ENCODE measurements around the gene OPTC.
"Not testable (repeated sequence)": the region's sequence is repeated elsewhere in the genome, so short reads cannot be mapped to it uniquely, and the experiment has no call there.

Gene OPTC

GRCh38 chr1:203511930-203512329 lies 18.0 kb downstream of the OPTC start:
- Mint-ChIP-seq H3K27me3 (no peaks in the 10 kb centered on the region), H3K27ac (no peak overlapping the region), H3K9me3 (ENCODE audit: low read depth) (no peaks in the 10 kb centered on the region), H3K36me3 (no peaks in the 10 kb centered on the region), H3K4me1 (ENCODE audit: low read depth) (peaks cover 26% of the 10 kb centered on the region), H3K4me3 (no peak overlapping the region)

DNA sequence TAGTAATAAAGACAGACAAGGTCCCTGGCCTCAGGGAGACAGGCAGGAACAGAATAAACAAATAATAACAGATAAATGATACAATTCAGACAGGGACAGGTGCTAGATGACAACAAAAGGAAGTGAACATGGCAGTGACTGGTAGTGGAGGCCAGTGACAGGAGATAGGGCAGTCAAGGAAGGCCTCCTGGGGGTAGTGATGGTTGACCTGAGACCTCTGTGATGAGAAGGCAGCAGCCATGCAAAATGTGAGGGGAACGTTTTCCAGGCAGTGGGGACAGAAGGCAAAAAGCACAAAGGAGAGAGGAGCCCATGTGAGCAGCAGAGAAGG lies 18.5 kb downstream of the OPTC start:
- peaks cover 26% of the 10 kb centered on the region for H3K4me1 Mint-ChIP-seq (ENCODE audit: low read depth)
- H3K27me3 Mint-ChIP-seq = no peaks in the 10 kb centered on the region
- no peaks in the 10 kb centered on the region for H3K9me3 Mint-ChIP-seq (ENCODE audit: low read depth)
- H3K27ac Mint-ChIP-seq = no peak overlapping the region
- H3K4me3 Mint-ChIP-seq = no peak overlapping the region
- no peaks in the 10 kb centered on the region for H3K36me3 Mint-ChIP-seq

GRCh38 chr1:203512848-203513584 lies 19.1 kb downstream of the OPTC start:
- Mint-ChIP-seq H3K4me3 (peak overlapping the region; percentile 38), H3K27me3 (no peaks in the 10 kb centered on the region), H3K27ac (peak overlapping the region; percentile 72), H3K36me3 (no peaks in the 10 kb centered on the region), H3K4me1 (ENCODE audit: low read depth) (peaks cover 26% of the 10 kb centered on the region), H3K9me3 (ENCODE audit: low read depth) (no peaks in the 10 kb centered on the region)

GRCh38 chr1:203513585-203514031 lies 19.7 kb downstream of the OPTC start:
- H3K4me1 Mint-ChIP-seq (ENCODE audit: low read depth) = peaks cover 26% of the 10 kb centered on the region
- H3K36me3 Mint-ChIP-seq = no peaks in the 10 kb centered on the region
- no peaks in the 10 kb centered on the region for H3K27me3 Mint-ChIP-seq
- H3K4me3 Mint-ChIP-seq = peak overlapping the region; percentile 38
- no peaks in the 10 kb centered on the region for H3K9me3 Mint-ChIP-seq (ENCODE audit: low read depth)
- peak overlapping the region; percentile 72 for H3K27ac Mint-ChIP-seq

- no peak overlapping the region for H3K4me3 Mint-ChIP-seq
- H3K27me3 Mint-ChIP-seq = no peaks in the 10 kb centered on the region
- no peaks in the 10 kb centered on the region for H3K36me3 Mint-ChIP-seq
- H3K9me3 Mint-ChIP-seq (ENCODE audit: low read depth) = no peaks in the 10 kb centered on the region
- no peak overlapping the region for H3K27ac Mint-ChIP-seq
- H3K4me1 Mint-ChIP-seq (ENCODE audit: low read depth) = peaks cover 26% of the 10 kb centered on the region
Observed at GRCh38 chr1:203516184-203516583, 22.2 kb downstream of the OPTC start.

DNA sequence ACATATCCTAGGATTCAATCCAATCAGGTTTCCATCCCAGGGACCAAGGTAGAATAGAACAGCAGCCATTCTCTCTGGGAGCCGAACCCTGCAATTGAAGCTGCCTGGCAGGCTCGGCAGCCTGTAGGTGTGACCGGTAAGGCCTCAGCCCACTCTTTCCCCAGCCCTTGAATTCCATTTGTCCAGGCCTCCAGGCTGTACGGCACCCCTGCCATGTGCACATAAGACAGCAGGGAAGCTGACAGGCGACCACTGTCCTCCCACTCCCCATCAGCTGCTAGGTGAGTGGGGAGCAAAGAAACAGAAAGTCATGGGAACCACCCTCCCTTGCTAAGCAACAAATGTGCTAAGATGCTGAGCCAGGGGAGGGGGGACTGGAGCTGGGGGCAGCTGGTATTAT lies 23.0 kb downstream of the OPTC start:
- Mint-ChIP-seq H3K9me3 (ENCODE audit: low read depth) (no peaks in the 10 kb centered on the region), H3K36me3 (no peaks in the 10 kb centered on the region), H3K27ac (no peak overlapping the region)

GRCh38 chr1:203517426-203518110 lies 23.6 kb downstream of the OPTC start:
- no peak overlapping the region for H3K27ac Mint-ChIP-seq
- H3K36me3 Mint-ChIP-seq = no peaks in the 10 kb centered on the region
- no peak overlapping the region for H3K4me3 Mint-ChIP-seq
- H3K27me3 Mint-ChIP-seq = no peaks in the 10 kb centered on the region
- H3K9me3 Mint-ChIP-seq (ENCODE audit: low read depth) = no peaks in the 10 kb centered on the region
- H3K4me1 Mint-ChIP-seq (ENCODE audit: low read depth) = peaks cover 20% of the 10 kb centered on the region

More for the DNA sequence above, 23.0 kb downstream of the OPTC start:
- Mint-ChIP-seq H3K4me3 (no peak overlapping the region), H3K27me3 (no peaks in the 10 kb centered on the region), H3K4me1 (ENCODE audit: low read depth) (peaks cover 25% of the 10 kb centered on the region)

GRCh38 chr1:203518139-203518538 lies 24.2 kb downstream of the OPTC start:
- not testable (repeated sequence) for H3K27me3 Mint-ChIP-seq; H3K4me3 Mint-ChIP-seq; H3K36me3 Mint-ChIP-seq; H3K27ac Mint-ChIP-seq; H3K9me3 Mint-ChIP-seq (ENCODE audit: low read depth)
- H3K4me1 Mint-ChIP-seq (ENCODE audit: low read depth) = peaks cover 15% of the 10 kb centered on the region

DNA sequence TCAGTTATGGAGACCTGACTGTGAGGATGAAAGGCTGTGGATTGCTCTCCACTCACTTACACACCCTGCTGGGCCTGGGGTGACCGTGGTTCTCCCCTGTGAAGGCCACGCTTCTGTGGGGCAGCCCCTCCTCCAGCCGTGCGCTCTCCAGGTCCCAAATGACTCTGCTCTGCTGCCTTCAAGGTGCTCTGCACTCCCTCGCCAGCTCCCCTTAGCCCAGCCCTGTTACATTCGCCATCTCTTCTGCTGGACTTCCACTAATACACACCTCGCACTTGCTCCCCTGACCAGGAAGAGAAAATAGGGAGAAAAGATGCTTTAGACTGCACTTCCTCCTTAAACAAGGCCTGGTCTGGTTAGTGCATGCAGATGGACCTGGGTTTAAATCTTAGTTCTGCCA lies 24.6 kb downstream of the OPTC start:
- Mint-ChIP-seq H3K36me3 (no peaks in the 10 kb centered on the region), H3K9me3 (ENCODE audit: low read depth) (no peaks in the 10 kb centered on the region), H3K27me3 (no peaks in the 10 kb centered on the region), H3K4me1 (ENCODE audit: low read depth) (peaks cover 11% of the 10 kb centered on the region), H3K4me3 (no peak overlapping the region), H3K27ac (no peak overlapping the region)

GRCh38 chr1:203519053-203519840 lies 25.3 kb downstream of the OPTC start:
- Mint-ChIP-seq H3K27me3 (no peaks in the 10 kb centered on the region), H3K4me1 (ENCODE audit: low read depth) (peaks cover 4% of the 10 kb centered on the region)

DNA sequence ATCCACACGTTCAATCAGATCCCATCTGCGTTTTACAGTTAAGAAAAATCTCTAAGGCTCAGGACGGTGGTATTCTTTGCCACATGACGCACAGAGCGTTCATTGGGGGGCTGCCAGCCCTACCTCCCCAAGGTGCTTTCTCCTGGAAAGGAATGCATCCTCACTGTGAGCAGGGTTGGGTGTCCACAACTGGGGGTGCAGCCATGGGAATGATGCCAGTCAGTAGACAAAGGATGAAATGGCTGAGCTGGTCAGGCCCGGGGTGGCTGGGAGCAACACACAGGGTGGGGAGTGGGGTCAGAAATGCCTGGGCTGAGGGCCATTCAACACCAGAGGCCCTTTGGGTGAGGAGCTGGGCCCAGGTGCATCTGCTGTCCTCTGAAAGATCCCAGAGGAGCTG lies 25.9 kb downstream of the OPTC start:
- H3K4me3 Mint-ChIP-seq = no peak overlapping the region
- H3K36me3 Mint-ChIP-seq = no peaks in the 10 kb centered on the region
- no peak overlapping the region for H3K27ac Mint-ChIP-seq
- H3K9me3 Mint-ChIP-seq (ENCODE audit: low read depth) = no peaks in the 10 kb centered on the region
- H3K27me3 Mint-ChIP-seq = no peaks in the 10 kb centered on the region
- H3K4me1 Mint-ChIP-seq (ENCODE audit: low read depth) = no peaks in the 10 kb centered on the region

More at GRCh38 chr1:203519053-203519840, 25.3 kb downstream of the OPTC start:
- no peak overlapping the region for H3K27ac Mint-ChIP-seq
- H3K4me3 Mint-ChIP-seq = no peak overlapping the region
- no peaks in the 10 kb centered on the region for H3K9me3 Mint-ChIP-seq (ENCODE audit: low read depth)
- no peaks in the 10 kb centered on the region for H3K36me3 Mint-ChIP-seq

GRCh38 chr1:203520315-203520714 lies 26.4 kb downstream of the OPTC start:
- Mint-ChIP-seq H3K27ac (no peak overlapping the region), H3K4me1 (ENCODE audit: low read depth) (no peaks in the 10 kb centered on the region), H3K4me3 (no peak overlapping the region), H3K36me3 (no peaks in the 10 kb centered on the region), H3K27me3 (no peaks in the 10 kb centered on the region), H3K9me3 (ENCODE audit: low read depth) (no peaks in the 10 kb centered on the region)

DNA sequence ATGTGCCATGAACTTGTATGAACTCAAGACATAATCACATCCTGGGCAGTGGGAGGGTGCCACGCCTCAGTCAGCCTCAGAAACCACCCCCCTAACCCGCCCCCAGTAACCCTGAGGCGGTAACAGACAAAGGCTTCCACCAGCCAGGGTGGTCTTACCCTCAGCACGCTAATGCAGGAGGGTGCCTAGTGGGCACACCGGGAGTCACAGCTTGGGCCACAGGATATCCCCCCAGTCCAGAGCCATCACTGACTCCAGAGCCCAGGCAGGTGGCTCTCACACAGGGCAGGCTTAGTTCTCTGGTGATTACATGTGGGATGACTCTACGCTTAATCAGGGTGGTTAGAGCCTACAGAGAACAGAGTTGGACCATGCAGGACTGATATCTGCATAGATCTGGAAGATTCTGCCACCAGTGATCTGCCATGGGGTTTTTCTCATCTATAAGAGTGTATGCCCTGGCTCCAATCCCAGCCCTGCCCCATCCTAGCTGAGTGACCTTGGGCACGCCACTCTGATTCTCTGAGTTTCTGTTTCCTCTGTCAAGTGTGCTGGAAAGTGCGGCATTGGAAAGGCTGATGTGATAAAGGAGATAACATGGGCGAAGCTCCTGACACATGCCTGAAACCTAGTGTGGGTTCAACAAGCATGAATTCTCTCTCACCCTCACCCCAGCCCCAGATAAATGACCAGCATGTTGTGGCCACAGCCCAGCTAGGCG lies 27.3 kb downstream of the OPTC start:
- Mint-ChIP-seq H3K4me1 (ENCODE audit: low read depth) (no peaks in the 10 kb centered on the region), H3K27ac (no peak overlapping the region), H3K9me3 (ENCODE audit: low read depth) (no peaks in the 10 kb centered on the region), H3K36me3 (no peaks in the 10 kb centered on the region), H3K4me3 (no peak overlapping the region), H3K27me3 (no peaks in the 10 kb centered on the region)

DNA sequence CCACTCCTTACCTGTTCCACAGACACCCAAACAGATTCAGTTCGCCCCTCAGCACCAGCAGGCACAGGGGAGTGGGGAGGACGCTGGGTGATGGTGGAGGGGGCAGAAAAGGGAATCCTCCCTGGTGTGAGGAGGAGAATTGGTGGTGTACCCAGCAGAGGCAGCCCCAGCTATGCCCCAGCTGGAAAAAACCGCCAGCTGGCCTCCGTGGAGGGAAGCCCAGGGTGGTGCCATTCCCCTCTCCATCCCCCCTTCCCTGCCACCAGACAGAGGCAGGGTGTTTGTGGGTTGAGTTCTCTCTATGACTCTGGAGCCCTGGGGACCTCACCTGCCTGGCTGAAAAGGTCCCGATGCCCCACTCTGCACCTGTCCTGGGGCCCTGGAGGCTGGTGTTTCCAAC lies 27.9 kb downstream of the OPTC start:
- Mint-ChIP-seq H3K27me3 (no peaks in the 10 kb centered on the region), H3K9me3 (ENCODE audit: low read depth) (no peaks in the 10 kb centered on the region), H3K27ac (no peak overlapping the region), H3K36me3 (no peaks in the 10 kb centered on the region), H3K4me1 (ENCODE audit: low read depth) (no peaks in the 10 kb centered on the region), H3K4me3 (no peak overlapping the region)

DNA sequence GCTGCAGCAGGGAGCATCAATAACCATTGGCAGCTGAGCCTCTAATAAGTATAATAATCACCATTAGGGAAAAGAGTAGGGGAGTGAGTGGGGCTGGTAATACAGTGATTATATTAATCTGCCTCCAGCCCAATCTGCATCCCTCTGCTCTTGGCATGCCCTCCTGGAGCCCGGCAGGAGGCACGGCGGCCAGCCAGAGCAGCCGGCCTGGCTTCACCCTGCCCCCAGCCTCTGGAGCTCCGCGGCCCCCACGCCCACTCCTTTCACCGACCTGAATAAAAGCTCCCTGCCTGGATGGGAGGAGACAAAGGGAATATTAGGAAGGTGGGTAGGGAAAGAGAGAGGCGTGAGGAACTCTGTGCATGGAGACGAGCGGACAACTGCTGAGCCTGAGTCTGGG lies 28.3 kb downstream of the OPTC start:
- no peak overlapping the region for H3K27ac Mint-ChIP-seq

More for the DNA sequence above, 28.3 kb downstream of the OPTC start:
- Mint-ChIP-seq H3K4me3 (no peak overlapping the region), H3K4me1 (ENCODE audit: low read depth) (no peaks in the 10 kb centered on the region), H3K36me3 (no peaks in the 10 kb centered on the region), H3K27me3 (no peaks in the 10 kb centered on the region), H3K9me3 (ENCODE audit: low read depth) (no peaks in the 10 kb centered on the region)

Data from activated naive CD8-positive, alpha-beta T cell (primary cell).